SK-N-SH (cell line): ENCODE measurements around the gene NHLRC2.

ENCODE experiments used
- EP300 ChIP-seq, 2 experiments: IDR thresholded peaks; 2 replicates each; pipeline versions ENCODE4 v1.4.0 to v1.6.1; 2012; ENCODE audit warnings: borderline replicate concordance in 1 of 2, low read depth in 1 of 2, low read length in 1 of 2
- EZH2phosphoT487 ChIP-seq: fragments of 200-600 bp; sonication (generic); IDR thresholded peaks from 2 replicates; pipeline ENCODE4 v1.6.1; 2017; ENCODE audit warnings: low read depth, mixed run types, mild to moderate bottlenecking, antibody characterized with exemption, moderate library complexity, borderline replicate concordance
- FOXM1 ChIP-seq: IDR thresholded peaks from 2 replicates; pipeline ENCODE4 v1.4.0; 2012; ENCODE audit warnings: low read depth, mild to moderate bottlenecking
- GABPA ChIP-seq: IDR thresholded peaks from 2 replicates; pipeline ENCODE4 v1.4.0; 2012; ENCODE audit warnings: low read depth, mild to moderate bottlenecking
- POLR2AphosphoS5 ChIP-seq: IDR thresholded peaks from 2 replicates; pipeline ENCODE4 v1.6.1; 2012; ENCODE audit warnings: low read depth, low read length
- RAD21 ChIP-seq: IDR thresholded peaks from 2 replicates; pipeline ENCODE4 v1.6.1; 2012; ENCODE audit warnings: mild to moderate bottlenecking, low read length
- RFX5 ChIP-seq: IDR thresholded peaks from 2 replicates; pipeline ENCODE4 v1.6.1; 2012; ENCODE audit warnings: mild to moderate bottlenecking, improper control_type of control experiment, low read length
- TCF12 ChIP-seq: IDR thresholded peaks from 2 replicates; pipeline ENCODE4 v1.4.0; 2012
- TF ChIP-seq, protein P1 (sequence below): fragments of 200-600 bp; sonication (generic); IDR thresholded peaks from 2 replicates; pipeline ENCODE4 v1.6.1; 2017; ENCODE audit warnings: antibody characterized with exemption, mild to moderate bottlenecking, moderate library complexity
- TF ChIP-seq, protein P2 (sequence below): IDR thresholded peaks from 2 replicates; pipeline ENCODE4 v1.4.0; 2012; ENCODE audit warnings: low read depth
- TF ChIP-seq, protein P3 (sequence below): fragments of 150-350 bp; IDR thresholded peaks from 2 replicates; pipeline ENCODE4 v1.6.1; 2017; ENCODE audit warnings: antibody characterized with exemption, low read length, low read depth, borderline replicate concordance
- TF ChIP-seq, protein P4 (sequence below): IDR thresholded peaks from 2 replicates; pipeline ENCODE4; 2012
- TF ChIP-seq, protein P5 (sequence below): IDR thresholded peaks from 2 replicates; pipeline ENCODE4 v1.4.0; 2012; ENCODE audit warnings: low read depth, borderline replicate concordance

DNA sequence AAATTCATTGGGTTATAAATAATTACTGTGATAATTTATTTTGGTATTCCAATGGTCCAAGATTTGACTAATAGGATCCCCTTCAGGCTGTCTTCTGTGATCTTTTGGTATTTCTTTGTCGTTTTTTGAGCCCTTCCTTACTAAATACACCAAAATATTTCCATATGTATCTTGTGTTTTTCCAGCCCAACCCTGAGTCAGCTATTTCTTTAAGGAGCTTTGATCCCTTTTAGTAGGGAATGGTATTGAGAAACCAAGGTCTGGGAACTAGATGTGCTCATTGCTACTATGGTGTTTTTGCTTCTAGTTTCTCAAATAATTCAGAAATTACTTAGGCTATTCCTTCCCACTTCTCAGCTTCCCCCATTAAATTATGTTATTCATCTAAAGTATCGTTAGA, 15.3 kb downstream of the NHLRC2 start:
- TF ChIP-seq, protein P1, sequence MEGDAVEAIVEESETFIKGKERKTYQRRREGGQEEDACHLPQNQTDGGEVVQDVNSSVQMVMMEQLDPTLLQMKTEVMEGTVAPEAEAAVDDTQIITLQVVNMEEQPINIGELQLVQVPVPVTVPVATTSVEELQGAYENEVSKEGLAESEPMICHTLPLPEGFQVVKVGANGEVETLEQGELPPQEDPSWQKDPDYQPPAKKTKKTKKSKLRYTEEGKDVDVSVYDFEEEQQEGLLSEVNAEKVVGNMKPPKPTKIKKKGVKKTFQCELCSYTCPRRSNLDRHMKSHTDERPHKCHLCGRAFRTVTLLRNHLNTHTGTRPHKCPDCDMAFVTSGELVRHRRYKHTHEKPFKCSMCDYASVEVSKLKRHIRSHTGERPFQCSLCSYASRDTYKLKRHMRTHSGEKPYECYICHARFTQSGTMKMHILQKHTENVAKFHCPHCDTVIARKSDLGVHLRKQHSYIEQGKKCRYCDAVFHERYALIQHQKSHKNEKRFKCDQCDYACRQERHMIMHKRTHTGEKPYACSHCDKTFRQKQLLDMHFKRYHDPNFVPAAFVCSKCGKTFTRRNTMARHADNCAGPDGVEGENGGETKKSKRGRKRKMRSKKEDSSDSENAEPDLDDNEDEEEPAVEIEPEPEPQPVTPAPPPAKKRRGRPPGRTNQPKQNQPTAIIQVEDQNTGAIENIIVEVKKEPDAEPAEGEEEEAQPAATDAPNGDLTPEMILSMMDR, result no peak
- TF ChIP-seq GABPA, result no peak
- TF ChIP-seq, protein P2, sequence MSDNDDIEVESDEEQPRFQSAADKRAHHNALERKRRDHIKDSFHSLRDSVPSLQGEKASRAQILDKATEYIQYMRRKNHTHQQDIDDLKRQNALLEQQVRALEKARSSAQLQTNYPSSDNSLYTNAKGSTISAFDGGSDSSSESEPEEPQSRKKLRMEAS, result no peak
- TF ChIP-seq RFX5, result no peak
- TF ChIP-seq EP300 (IDR thresholded peaks at IDR 0.05; ENCODE audit: borderline replicate concordance in 1 of 2, low read depth in 1 of 2, low read length in 1 of 2), result no peak
- TF ChIP-seq, protein P3, sequence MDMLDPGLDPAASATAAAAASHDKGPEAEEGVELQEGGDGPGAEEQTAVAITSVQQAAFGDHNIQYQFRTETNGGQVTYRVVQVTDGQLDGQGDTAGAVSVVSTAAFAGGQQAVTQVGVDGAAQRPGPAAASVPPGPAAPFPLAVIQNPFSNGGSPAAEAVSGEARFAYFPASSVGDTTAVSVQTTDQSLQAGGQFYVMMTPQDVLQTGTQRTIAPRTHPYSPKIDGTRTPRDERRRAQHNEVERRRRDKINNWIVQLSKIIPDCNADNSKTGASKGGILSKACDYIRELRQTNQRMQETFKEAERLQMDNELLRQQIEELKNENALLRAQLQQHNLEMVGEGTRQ, result no peak
- no peak for TF ChIP-seq FOXM1
- TF ChIP-seq RAD21, result no peak
- TF ChIP-seq, protein P4, sequence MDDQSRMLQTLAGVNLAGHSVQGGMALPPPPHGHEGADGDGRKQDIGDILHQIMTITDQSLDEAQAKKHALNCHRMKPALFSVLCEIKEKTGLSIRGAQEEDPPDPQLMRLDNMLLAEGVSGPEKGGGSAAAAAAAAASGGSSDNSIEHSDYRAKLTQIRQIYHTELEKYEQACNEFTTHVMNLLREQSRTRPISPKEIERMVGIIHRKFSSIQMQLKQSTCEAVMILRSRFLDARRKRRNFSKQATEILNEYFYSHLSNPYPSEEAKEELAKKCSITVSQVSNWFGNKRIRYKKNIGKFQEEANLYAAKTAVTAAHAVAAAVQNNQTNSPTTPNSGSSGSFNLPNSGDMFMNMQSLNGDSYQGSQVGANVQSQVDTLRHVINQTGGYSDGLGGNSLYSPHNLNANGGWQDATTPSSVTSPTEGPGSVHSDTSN, result no peak
- no peak for TF ChIP-seq EZH2phosphoT487
- TF ChIP-seq TCF12, result no peak
- TF ChIP-seq POLR2AphosphoS5, result no peak
- TF ChIP-seq, protein P5, sequence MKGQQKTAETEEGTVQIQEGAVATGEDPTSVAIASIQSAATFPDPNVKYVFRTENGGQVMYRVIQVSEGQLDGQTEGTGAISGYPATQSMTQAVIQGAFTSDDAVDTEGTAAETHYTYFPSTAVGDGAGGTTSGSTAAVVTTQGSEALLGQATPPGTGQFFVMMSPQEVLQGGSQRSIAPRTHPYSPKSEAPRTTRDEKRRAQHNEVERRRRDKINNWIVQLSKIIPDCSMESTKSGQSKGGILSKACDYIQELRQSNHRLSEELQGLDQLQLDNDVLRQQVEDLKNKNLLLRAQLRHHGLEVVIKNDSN, result no peak
